HepG2 (cell line): Measurements from ENCODE around the gene CSKMT. TPM values are rescaled to one million over a fixed set of nuclear protein-coding genes. Genes with fewer than 3 reads are reported as not detected.

Experiments
- BRD4 ChIP-seq: sonication (generic); formaldehyde crosslinking; IDR thresholded peaks from 2 replicates; pipeline ENCODE4 v1.4.0; 2020; ENCODE audit warnings: missing genetic modification reagents
- CEBPZ ChIP-seq: IDR thresholded peaks from 2 replicates; pipeline ENCODE4 v1.6.1; 2012; ENCODE audit warnings: low read length, improper control_type of control experiment
- DNMT3B ChIP-seq: conservative IDR thresholded peaks from 2 replicates; pipeline ENCODE4 v1.6.1; 2016; ENCODE audit warnings: missing biosample characterization, control low read depth
- FUBP1 ChIP-seq: sonication (generic); formaldehyde crosslinking; IDR thresholded peaks from 2 replicates; pipeline ENCODE4 v1.5.1; 2020; ENCODE audit warnings: missing genetic modification reagents, mild to moderate bottlenecking, borderline replicate concordance
- GABPA ChIP-seq, 2 experiments: IDR thresholded peaks; 2 replicates each; pipeline ENCODE4 v1.6.1; 2011 to 2016; ENCODE audit warnings: low read depth in 2 of 2, low read length in 1 of 2, missing biosample characterization in 1 of 2, missing genetic modification characterization in 1 of 2
- KLF15 ChIP-seq: sonication (generic); formaldehyde crosslinking; IDR thresholded peaks from 2 replicates; pipeline ENCODE4 v1.8.1; 2023; ENCODE audit warnings: borderline replicate concordance, mild to moderate bottlenecking, inconsistent platforms, missing genetic modification reagents, mixed read lengths
- MTA3 ChIP-seq: sonication (generic); formaldehyde crosslinking; IDR thresholded peaks from 2 replicates; pipeline ENCODE4 v1.4.0; 2020; ENCODE audit warnings: missing genetic modification reagents
- SIX1 ChIP-seq: sonication (generic); formaldehyde crosslinking; IDR thresholded peaks from 2 replicates; pipeline ENCODE4 v1.4.0; 2020; ENCODE audit warnings: missing genetic modification reagents, borderline replicate concordance
- SKI ChIP-seq: fragments of 450-650 bp; IDR thresholded peaks from one replicate; pipeline ENCODE4 v1.6.1; 2018; ENCODE audit warnings: mild to moderate bottlenecking; ENCODE audit not compliant: partially characterized antibody
- TEAD2 ChIP-seq: sonication (generic); formaldehyde crosslinking; IDR thresholded peaks from 2 replicates; pipeline ENCODE4 v1.9.0; 2021; ENCODE audit warnings: missing genetic modification reagents
- ZMYM4 ChIP-seq: sonication (generic); formaldehyde crosslinking; IDR thresholded peaks from 2 replicates; pipeline ENCODE4 v1.8.1; 2023; ENCODE audit warnings: mild to moderate bottlenecking, missing genetic modification reagents
- ZNF18 ChIP-seq: sonication (generic); formaldehyde crosslinking; IDR thresholded peaks from 2 replicates; pipeline ENCODE4 v1.8.0; 2022; ENCODE audit warnings: mild to moderate bottlenecking, missing genetic modification reagents; ENCODE audit not compliant: insufficient replicate concordance
- ZNF180 ChIP-seq: sonication (generic); formaldehyde crosslinking; IDR thresholded peaks from 2 replicates; pipeline ENCODE4 v1.4.0; 2020; ENCODE audit warnings: low read depth, missing genetic modification reagents, borderline replicate concordance
- ZNF331 ChIP-seq: sonication (generic); formaldehyde crosslinking; IDR thresholded peaks from 2 replicates; pipeline ENCODE4 v1.4.0; 2020; ENCODE audit warnings: missing genetic modification reagents
- ZNF362 ChIP-seq: sonication (generic); formaldehyde crosslinking; IDR thresholded peaks from 2 replicates; pipeline ENCODE4 v1.4.0; 2020; ENCODE audit warnings: missing genetic modification reagents, mild to moderate bottlenecking, borderline replicate concordance
- ZNF446 ChIP-seq: sonication (generic); formaldehyde crosslinking; IDR thresholded peaks from 2 replicates; pipeline ENCODE4 v1.5.0; 2020; ENCODE audit warnings: mild to moderate bottlenecking, missing genetic modification reagents
- ZNF513 ChIP-seq: sonication (generic); formaldehyde crosslinking; conservative IDR thresholded peaks from 2 replicates; pipeline ENCODE4 v1.5.0; 2020; ENCODE audit warnings: missing genetic modification reagents
- ZNF720 ChIP-seq: sonication (generic); formaldehyde crosslinking; IDR thresholded peaks from 2 replicates; pipeline ENCODE4 v1.4.0; 2020; ENCODE audit warnings: missing genetic modification reagents
- ZNF780A ChIP-seq: sonication (generic); formaldehyde crosslinking; IDR thresholded peaks from 2 replicates; pipeline ENCODE4 v1.8.0; 2022; ENCODE audit warnings: mild to moderate bottlenecking, missing genetic modification reagents, moderate library complexity
- ZNF83 ChIP-seq: sonication (generic); formaldehyde crosslinking; IDR thresholded peaks from 2 replicates; pipeline ENCODE4 v1.4.0; 2020; ENCODE audit warnings: missing genetic modification reagents, mild to moderate bottlenecking, borderline replicate concordance
- polyA plus RNA-seq, 8 experiments: library from polyadenylated mRNA; depleted of rRNA in 3 of 8; stranded (reverse) in 7 of 8; unstranded in 1 of 8; fragments of >200 nt; fragmentation: Illumina TruSeq in 4 of 8; extraction: Trizol in 4 of 8; gene quantifications; 2 replicates each; pipeline versions ENCODE4 v1.2.1 to v1.2.3, GENCODE V29; 2011 to 2016; ENCODE audit warnings: low read depth in 4 of 8, missing spikeins in 1 of 8, mixed read lengths in 1 of 8; ENCODE audit not compliant: insufficient read depth in 1 of 8
- total RNA-seq, 5 experiments: library from RNA; depleted of rRNA; stranded (reverse); fragments of >200 nt; fragmentation: Illumina TruSeq; extraction: Trizol; gene quantifications; 2 replicates each; pipeline ENCODE4 v1.2.3, GENCODE V29; 2016; ENCODE audit warnings: low read depth in 1 of 5

CSKMT gene
- total and polyA plus RNA-seq, 2 of the 13 experiments (the other 11 are each of a cell fraction or from before 2014, with no cell fraction given), result 7.6 to 31.8 TPM

GRCh38 chr11:62665075-62665598 is at the start of gene CSKMT, which contains the start of gene C11orf98 (continued):
- TF ChIP-seq DNMT3B (CRISPR knock-in tag) (peak; percentile 83; the same call in 1 of the 2 replicates), ZNF83 (no peak; the same call in 1 of the 2 replicates), TEAD2 (CRISPR knock-in tag) (no peak), ZNF180 (CRISPR knock-in tag) (no peak), MTA3 (CRISPR knock-in tag) (no peak), GABPA (IDR thresholded peaks at IDR 0.05; ENCODE audit: low read depth, low read length) (peak; percentile 59), GABPA (CRISPR knock-in tag; IDR thresholded peaks at IDR 0.05; ENCODE audit: low read depth) (peak; percentile 88), ZMYM4 (CRISPR knock-in tag) (no peak), ZNF513 (CRISPR knock-in tag) (no peak), ZNF18 (CRISPR knock-in tag) (no peak), ZNF780A (CRISPR knock-in tag) (no peak), ZNF720 (CRISPR knock-in tag) (no peak), SIX1 (0 out of 2 replicates have a peak, but pooled peaks have one; percentile 19), KLF15 (CRISPR knock-in tag) (peak; percentile 80; the same call in 1 of the 2 replicates), FUBP1 (CRISPR knock-in tag) (no peak), ZNF362 (CRISPR knock-in tag) (peak; percentile 18; the same call in 1 of the 2 replicates), ZNF446 (CRISPR knock-in tag) (no peak), ZNF331 (CRISPR knock-in tag) (peak; percentile 73; the same call in 1 of the 2 replicates), BRD4 (CRISPR knock-in tag) (no peak), CEBPZ (no peak), SKI (no peak)
